Loucy (cell line): Measurements from ENCODE around the gene KRTAP10-9.

ENCODE experiments used
- EZH2phosphoT487 ChIP-seq: fragments of 200-600 bp; IDR thresholded peaks from 2 replicates; pipeline ENCODE4 v1.6.1; 2018; ENCODE audit warnings: antibody characterized with exemption, mild to moderate bottlenecking, moderate library complexity, borderline replicate concordance
- TF ChIP-seq, protein P1 (sequence below): fragments of 200-600 bp; sonication (generic); conservative IDR thresholded peaks from 2 replicates; pipeline ENCODE4 v1.5.1; 2014; ENCODE audit warnings: mild to moderate bottlenecking, antibody characterized with exemption, low read length

DNA sequence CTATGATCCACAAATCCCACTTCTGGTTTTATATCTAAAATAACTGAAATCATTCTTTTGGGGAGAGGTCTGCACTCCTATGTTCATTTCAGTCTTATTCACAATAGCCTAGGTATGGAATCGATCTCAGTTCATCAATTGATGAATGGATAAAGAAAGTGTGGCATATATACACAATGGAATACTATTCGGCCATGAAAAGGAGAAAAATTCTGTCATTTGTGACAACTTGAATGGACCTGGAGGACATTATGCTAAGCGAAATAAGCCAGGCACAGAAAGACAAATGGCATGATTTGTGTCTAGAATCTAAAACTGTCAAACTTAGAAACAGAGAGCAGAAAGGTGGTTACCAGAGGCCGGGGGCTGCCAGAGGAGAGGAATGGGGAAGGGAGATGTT lies 20.4 kb upstream of the KRTAP10-9 start:
- TF ChIP-seq, protein P1, sequence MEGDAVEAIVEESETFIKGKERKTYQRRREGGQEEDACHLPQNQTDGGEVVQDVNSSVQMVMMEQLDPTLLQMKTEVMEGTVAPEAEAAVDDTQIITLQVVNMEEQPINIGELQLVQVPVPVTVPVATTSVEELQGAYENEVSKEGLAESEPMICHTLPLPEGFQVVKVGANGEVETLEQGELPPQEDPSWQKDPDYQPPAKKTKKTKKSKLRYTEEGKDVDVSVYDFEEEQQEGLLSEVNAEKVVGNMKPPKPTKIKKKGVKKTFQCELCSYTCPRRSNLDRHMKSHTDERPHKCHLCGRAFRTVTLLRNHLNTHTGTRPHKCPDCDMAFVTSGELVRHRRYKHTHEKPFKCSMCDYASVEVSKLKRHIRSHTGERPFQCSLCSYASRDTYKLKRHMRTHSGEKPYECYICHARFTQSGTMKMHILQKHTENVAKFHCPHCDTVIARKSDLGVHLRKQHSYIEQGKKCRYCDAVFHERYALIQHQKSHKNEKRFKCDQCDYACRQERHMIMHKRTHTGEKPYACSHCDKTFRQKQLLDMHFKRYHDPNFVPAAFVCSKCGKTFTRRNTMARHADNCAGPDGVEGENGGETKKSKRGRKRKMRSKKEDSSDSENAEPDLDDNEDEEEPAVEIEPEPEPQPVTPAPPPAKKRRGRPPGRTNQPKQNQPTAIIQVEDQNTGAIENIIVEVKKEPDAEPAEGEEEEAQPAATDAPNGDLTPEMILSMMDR: no peak
- no peak for TF ChIP-seq EZH2phosphoT487
